GM12891 (cell line): Measurements from ENCODE around the gene EXT2.

ENCODE experiments used
- POLR2A ChIP-seq: IDR thresholded peaks from 2 replicates; pipeline ENCODE4 v1.6.1; 2011; ENCODE audit warnings: low read depth, low read length, control low read depth
- POLR2AphosphoS5 ChIP-seq: IDR thresholded peaks from 2 replicates; pipeline ENCODE4 v1.6.1; 2011; ENCODE audit warnings: low read depth, low read length, control low read depth
- SPI1 ChIP-seq: IDR thresholded peaks from 2 replicates; pipeline ENCODE4 v1.6.1; 2011; ENCODE audit warnings: low read depth, low read length, control low read depth
- TAF1 ChIP-seq: IDR thresholded peaks from 2 replicates; pipeline ENCODE4 v1.6.1; 2011; ENCODE audit warnings: low read depth, low read length, control low read depth

DNA sequence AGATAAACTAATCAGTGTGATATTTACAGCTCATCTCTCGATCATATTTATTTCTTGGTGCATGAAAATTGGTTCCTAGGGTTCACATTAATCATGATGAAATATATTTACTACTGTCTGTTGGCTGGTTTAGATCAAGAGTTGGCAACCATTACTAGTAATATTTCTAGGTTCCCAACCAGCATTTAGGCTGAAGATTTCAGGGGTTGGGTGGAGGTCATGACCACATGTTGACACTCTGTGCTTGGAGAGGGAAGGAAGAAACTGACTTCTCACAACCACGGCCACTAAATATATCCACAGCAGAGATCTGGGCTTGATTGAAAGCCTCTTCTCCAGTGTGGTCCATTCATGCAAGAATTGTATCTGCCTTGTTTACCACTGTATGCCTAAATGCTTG lies 126.5 kb downstream of the EXT2 start:
- TF ChIP-seq POLR2A (no peak), POLR2AphosphoS5 (no peak), TAF1 (no peak), SPI1 (no peak)
